Measurements from ENCODE around the gene PRRT4.

PRRT4 gene

DNA sequence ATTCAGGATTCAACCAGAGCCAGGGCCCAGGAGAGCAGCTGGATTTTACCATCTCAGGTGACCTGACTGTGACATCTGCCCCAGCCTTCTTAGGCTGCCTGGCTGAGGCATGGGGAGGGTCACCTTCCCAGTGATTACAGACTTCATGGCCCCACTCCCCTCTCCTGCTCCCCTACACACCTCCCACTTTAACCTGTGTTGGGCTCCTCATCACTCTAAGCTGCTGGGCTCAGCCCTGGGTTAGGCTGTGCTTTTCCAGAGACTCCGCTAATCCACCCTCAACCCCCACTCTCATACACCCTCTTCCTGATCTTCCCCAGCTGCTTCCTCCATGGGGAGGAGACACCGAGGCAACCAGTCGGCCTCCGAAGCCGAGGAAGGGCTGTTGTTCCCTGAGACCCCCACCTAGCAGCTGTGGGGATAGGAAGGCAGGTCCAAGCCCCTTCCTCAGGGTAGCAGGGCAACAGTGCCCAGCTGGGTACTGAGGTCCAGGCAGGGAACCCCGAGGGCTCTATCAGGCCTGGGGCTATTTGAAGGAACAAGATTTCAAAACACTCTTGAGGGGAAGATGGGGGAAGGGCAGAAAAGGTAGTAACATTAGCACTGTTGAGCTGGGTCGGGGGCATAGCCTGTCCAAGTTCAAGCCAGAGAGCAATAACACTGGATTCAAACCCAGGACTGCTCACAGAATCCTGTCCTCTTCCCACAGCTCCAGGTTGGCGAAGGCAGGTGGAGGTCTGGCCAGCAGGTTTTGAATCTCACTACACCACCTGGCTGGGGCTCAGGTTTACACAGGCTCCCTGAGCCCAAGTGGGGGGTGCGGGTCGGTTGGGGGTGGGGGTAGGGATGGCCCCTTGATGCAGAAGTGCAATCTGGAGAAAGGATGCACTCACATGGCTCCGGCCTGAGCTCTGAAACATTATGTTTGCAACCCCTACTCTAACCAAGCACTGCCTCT, 46.5 kb upstream of the PRRT4 start:
- DNase-seq (ENCODE audit: extremely low read depth, insufficient read length): no peak
- Histone ChIP-seq H3K27me3 (replicated peaks; ENCODE audit: control insufficient read depth, insufficient read depth, low read length) (no peaks in the 10 kb centered on the region; the same call in 1 of the 2 replicates), H3K36me3 (ENCODE audit: control insufficient read depth, insufficient read depth, low read length) (0 out of 2 replicates have a peak, but pooled peaks cover under 1% of the 10 kb centered on the region), H3K4me3 (replicated peaks; ENCODE audit: low read depth, low read length) (no peak overlapping the region)
- TF ChIP-seq CTCF (IDR thresholded peaks at IDR 0.05; ENCODE audit: insufficient read depth, low read length, poor library complexity, severe bottlenecking): no peak

DNA sequence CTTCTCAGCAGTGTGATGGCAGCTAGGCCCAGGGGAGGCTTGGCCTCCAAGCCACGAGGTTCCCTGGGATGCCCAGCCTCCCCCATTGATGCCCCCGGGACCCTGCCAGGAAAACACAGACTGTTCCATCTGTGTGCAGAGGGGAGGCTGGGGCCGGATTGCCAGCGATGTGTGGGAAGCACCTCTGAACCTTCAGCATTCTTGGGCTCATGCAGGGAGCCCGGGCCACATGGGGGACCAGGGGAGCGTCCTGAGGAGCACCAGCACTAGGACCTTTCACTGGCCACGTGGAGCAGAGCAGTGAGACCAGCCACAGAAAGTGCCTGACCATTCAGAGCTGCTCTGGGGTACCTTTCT, 45.7 kb upstream of the PRRT4 start:
- H3K4me3 ChIP-seq (replicated peaks; ENCODE audit: low read depth, low read length): no peak overlapping the region
- H3K27me3 ChIP-seq (replicated peaks; ENCODE audit: control insufficient read depth, insufficient read depth, low read length): no peaks in the 10 kb centered on the region; the same call in 1 of the 2 replicates
- no peak for TF ChIP-seq CTCF (IDR thresholded peaks at IDR 0.05; ENCODE audit: insufficient read depth, low read length, poor library complexity, severe bottlenecking)
- no peak for DNase-seq (ENCODE audit: extremely low read depth, insufficient read length)
- 0 out of 2 replicates have a peak, but pooled peaks cover 2% of the 10 kb centered on the region for H3K36me3 ChIP-seq (ENCODE audit: control insufficient read depth, insufficient read depth, low read length)

DNA sequence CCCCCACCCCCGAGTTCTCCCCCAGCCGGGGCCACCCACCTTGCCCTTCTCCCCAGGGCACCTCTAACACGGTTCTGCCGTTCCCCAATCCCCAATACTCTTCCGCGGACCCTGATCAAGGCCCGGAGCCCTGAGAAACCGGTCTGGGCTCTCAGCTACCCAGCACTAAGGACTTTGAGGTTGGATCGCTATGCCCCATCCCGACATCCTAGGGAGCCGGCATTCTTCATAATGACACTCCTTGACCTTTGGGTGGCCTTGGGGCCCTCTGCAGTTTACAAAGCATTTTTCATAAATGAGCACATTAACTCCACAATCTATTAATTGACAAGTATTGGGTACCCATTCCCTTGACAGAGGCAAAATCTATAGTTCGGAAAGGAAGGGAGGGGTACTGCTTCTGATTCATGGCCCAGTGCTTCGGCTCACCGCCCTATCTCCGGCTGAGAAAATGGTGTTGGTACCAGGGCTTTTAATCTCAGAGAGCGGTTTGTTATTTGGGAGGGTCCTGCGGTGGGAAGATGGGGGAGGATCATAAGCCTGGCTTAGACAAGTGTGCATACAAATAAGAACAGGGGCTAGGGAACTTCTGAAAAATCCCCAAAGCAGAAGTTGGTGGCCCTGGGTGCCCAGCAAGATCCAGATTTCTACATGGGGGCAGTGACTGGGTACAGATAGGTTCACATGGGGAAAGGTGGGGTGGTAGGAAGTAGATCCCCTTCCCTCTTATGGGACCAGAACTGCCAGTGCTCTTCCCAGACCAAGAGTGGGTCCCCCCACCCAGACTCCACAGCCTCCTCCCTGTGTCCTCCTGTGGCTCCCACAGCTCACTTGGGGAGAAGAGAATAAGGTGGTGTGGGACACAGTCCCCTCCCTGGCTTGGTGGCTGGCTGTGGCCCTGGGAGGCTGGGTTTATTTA, 45.1 kb upstream of the PRRT4 start:
- H3K36me3 ChIP-seq (ENCODE audit: control insufficient read depth, insufficient read depth, low read length): peaks cover 2% of the 10 kb centered on the region
- no peaks in the 10 kb centered on the region; the same call in 1 of the 2 replicates for H3K27me3 ChIP-seq (replicated peaks; ENCODE audit: control insufficient read depth, insufficient read depth, low read length)
- no peak for DNase-seq (ENCODE audit: extremely low read depth, insufficient read length)
- no peak overlapping the region; the same call in 1 of the 2 replicates for H3K4me3 ChIP-seq (replicated peaks; ENCODE audit: low read depth, low read length)
- no peak for TF ChIP-seq CTCF (IDR thresholded peaks at IDR 0.05; ENCODE audit: insufficient read depth, low read length, poor library complexity, severe bottlenecking)

GRCh38 chr7:128405471-128406313, 44.2 kb upstream of the PRRT4 start:
- DNase-seq (ENCODE audit: extremely low read depth, insufficient read length): peak; percentile 71
- Histone ChIP-seq H3K36me3 (ENCODE audit: control insufficient read depth, insufficient read depth, low read length) (peaks cover 5% of the 10 kb centered on the region), H3K27me3 (replicated peaks; ENCODE audit: control insufficient read depth, insufficient read depth, low read length) (no peaks in the 10 kb centered on the region; the same call in 1 of the 2 replicates), H3K4me3 (replicated peaks; ENCODE audit: low read depth, low read length) (peak overlapping the region; percentile 84)
- no peak for TF ChIP-seq CTCF (IDR thresholded peaks at IDR 0.05; ENCODE audit: insufficient read depth, low read length, poor library complexity, severe bottlenecking)

GRCh38 chr7:128404886-128405470, 43.5 kb upstream of the PRRT4 start:
- H3K4me3 ChIP-seq (replicated peaks; ENCODE audit: low read depth, low read length): peak overlapping the region; percentile 84
- H3K36me3 ChIP-seq (ENCODE audit: control insufficient read depth, insufficient read depth, low read length): peaks cover 11% of the 10 kb centered on the region
- DNase-seq (ENCODE audit: extremely low read depth, insufficient read length): peak; percentile 37
- peak; percentile 20 for TF ChIP-seq CTCF (IDR thresholded peaks at IDR 0.05; ENCODE audit: insufficient read depth, low read length, poor library complexity, severe bottlenecking)
- no peaks in the 10 kb centered on the region; the same call in 1 of the 2 replicates for H3K27me3 ChIP-seq (replicated peaks; ENCODE audit: control insufficient read depth, insufficient read depth, low read length)

Measured in GM06990 (cell line).